GDM1 (cell line): Measurements from ENCODE around the gene FADS3.
A peak's percentile ranks its signal among the peaks of the same experiment; 100 is the strongest.

Experiments
- DNase-seq: peaks from one replicate; lab custom pipeline; 2025; lab: John Stamatoyannopoulos, UW

FADS3 gene

GRCh38 chr11:61834278-61835048 lies 56.9 kb downstream of the FADS3 start:
- DNase-seq: peak; percentile 94

GRCh38 chr11:61833926-61834277 lies 57.4 kb downstream of the FADS3 start:
- no peak for DNase-seq

GRCh38 chr11:61833471-61833870 lies 57.9 kb downstream of the FADS3 start:
- DNase-seq: no peak

GRCh38 chr11:61832754-61833153 lies 58.6 kb downstream of the FADS3 start:
- DNase-seq: no peak

- DNase-seq: no peak
Observed at GRCh38 chr11:61832207-61832606, 59.1 kb downstream of the FADS3 start.

- no peak for DNase-seq
Observed at GRCh38 chr11:61830237-61831105, 60.9 kb downstream of the FADS3 start.

GRCh38 chr11:61829806-61830205 lies 61.5 kb downstream of the FADS3 start:
- no peak for DNase-seq

- DNase-seq: peak; percentile 21
Observed at GRCh38 chr11:61828629-61829407, 62.5 kb downstream of the FADS3 start.

GRCh38 chr11:61828379-61828628 lies 63.0 kb downstream of the FADS3 start:
- DNase-seq: no peak

GRCh38 chr11:61827571-61828378 lies 63.6 kb downstream of the FADS3 start, which contains the start of gene FADS2:
Gene FADS2 (plus strand): TSS chr11:61828300. CDS start chr11:61828391, 91 bp downstream.
- DNase-seq: peak; percentile 98

GRCh38 chr11:61826930-61827570 lies 64.3 kb downstream of the FADS3 start:
- peak; percentile 74 for DNase-seq
